OCI-LY1 (cell line): Measurements from ENCODE around the gene LRRC56.

Experiments
- H2AFZ ChIP-seq: fragments of 200-600 bp; sonication (generic), shearing (Covaris generic); 2 replicates; pipeline ENCODE4 v1.6.0; 2014; ENCODE audit warnings: antibody characterized with exemption, mild to moderate bottlenecking, low read length
- H3F3A ChIP-seq: fragments of 200-600 bp; sonication (generic), shearing (Covaris generic); 2 replicates; pipeline ENCODE4 v1.6.0; 2014; ENCODE audit warnings: mild to moderate bottlenecking, antibody characterized with exemption, low read length, moderate library complexity; ENCODE audit not compliant: insufficient read depth
- H3K27ac ChIP-seq: fragments of 200-600 bp; sonication (generic); 2 replicates; pipeline ENCODE4 v1.5.1; 2014; ENCODE audit warnings: low read length, mixed run types, mild to moderate bottlenecking, low read depth; ENCODE audit not compliant: poor library complexity, severe bottlenecking
- H3K27me3 ChIP-seq: fragments of 200-600 bp; sonication (generic); 2 replicates; pipeline ENCODE4 v1.6.0; 2014; ENCODE audit warnings: antibody characterized with exemption, mild to moderate bottlenecking, low read length, moderate library complexity; ENCODE audit not compliant: insufficient read depth
- H3K36me3 ChIP-seq: fragments of 200-600 bp; sonication (generic); 2 replicates; pipeline ENCODE4 v1.6.1; 2014; ENCODE audit warnings: mild to moderate bottlenecking, antibody characterized with exemption, low read length, moderate library complexity, mixed read lengths; ENCODE audit not compliant: insufficient read depth
- H3K4me1 ChIP-seq: fragments of 200-600 bp; sonication (generic); 2 replicates; pipeline ENCODE4 v1.5.1; 2014; ENCODE audit warnings: mild to moderate bottlenecking, low read length, moderate library complexity; ENCODE audit not compliant: insufficient read depth, severe bottlenecking
- H3K4me2 ChIP-seq: fragments of 200-600 bp; sonication (generic), shearing (Covaris generic); 2 replicates; pipeline ENCODE4 v1.6.1; 2014; ENCODE audit warnings: low read length
- H3K4me3 ChIP-seq: fragments of 200-600 bp; sonication (generic); 2 replicates; pipeline ENCODE4 v1.5.1; 2014; ENCODE audit warnings: low read length, low read depth, mild to moderate bottlenecking, mixed read lengths; ENCODE audit not compliant: poor library complexity, severe bottlenecking
- H3K79me2 ChIP-seq: fragments of 200-600 bp; shearing (Covaris generic); 2 replicates; pipeline ENCODE4 v1.6.1; 2016; ENCODE audit warnings: mixed run types, low read length, mixed read lengths; ENCODE audit not compliant: insufficient read depth
- H3K9ac ChIP-seq: fragments of 200-600 bp; sonication (generic), shearing (Covaris generic); 2 replicates; pipeline ENCODE4 v1.6.1; 2014; ENCODE audit warnings: mild to moderate bottlenecking, low read length, mixed read lengths
- H3K9me2 ChIP-seq: fragments of 200-600 bp; sonication (generic), shearing (Covaris generic); 2 replicates; pipeline ENCODE4 v1.6.1; 2014; ENCODE audit warnings: low read depth, mild to moderate bottlenecking, low read length, mixed read lengths
- H3K9me3 ChIP-seq: fragments of 200-600 bp; shearing (Covaris generic); 2 replicates; pipeline ENCODE4 v1.6.1; 2014; ENCODE audit warnings: low read length, mixed read lengths
- H4K20me1 ChIP-seq: fragments of 200-600 bp; sonication (generic), shearing (Covaris generic); 2 replicates; pipeline ENCODE4 v1.6.0; 2016; ENCODE audit warnings: mild to moderate bottlenecking, low read length; ENCODE audit not compliant: insufficient read depth
- CTCF ChIP-seq: fragments of 200-600 bp; sonication (generic), shearing (Covaris generic); IDR thresholded peaks from 2 replicates; pipeline ENCODE4 v1.5.1; 2017; ENCODE audit warnings: mild to moderate bottlenecking, antibody characterized with exemption, low read length, moderate library complexity, mixed read lengths
- EZH2 ChIP-seq: fragments of 200-600 bp; sonication (generic), shearing (Covaris generic); IDR thresholded peaks from 2 replicates; pipeline ENCODE4 v1.8.0; 2017; ENCODE audit warnings: borderline replicate concordance, mixed run types, mild to moderate bottlenecking, antibody characterized with exemption, low read length, moderate library complexity, mixed read lengths

Gene LRRC56

DNA sequence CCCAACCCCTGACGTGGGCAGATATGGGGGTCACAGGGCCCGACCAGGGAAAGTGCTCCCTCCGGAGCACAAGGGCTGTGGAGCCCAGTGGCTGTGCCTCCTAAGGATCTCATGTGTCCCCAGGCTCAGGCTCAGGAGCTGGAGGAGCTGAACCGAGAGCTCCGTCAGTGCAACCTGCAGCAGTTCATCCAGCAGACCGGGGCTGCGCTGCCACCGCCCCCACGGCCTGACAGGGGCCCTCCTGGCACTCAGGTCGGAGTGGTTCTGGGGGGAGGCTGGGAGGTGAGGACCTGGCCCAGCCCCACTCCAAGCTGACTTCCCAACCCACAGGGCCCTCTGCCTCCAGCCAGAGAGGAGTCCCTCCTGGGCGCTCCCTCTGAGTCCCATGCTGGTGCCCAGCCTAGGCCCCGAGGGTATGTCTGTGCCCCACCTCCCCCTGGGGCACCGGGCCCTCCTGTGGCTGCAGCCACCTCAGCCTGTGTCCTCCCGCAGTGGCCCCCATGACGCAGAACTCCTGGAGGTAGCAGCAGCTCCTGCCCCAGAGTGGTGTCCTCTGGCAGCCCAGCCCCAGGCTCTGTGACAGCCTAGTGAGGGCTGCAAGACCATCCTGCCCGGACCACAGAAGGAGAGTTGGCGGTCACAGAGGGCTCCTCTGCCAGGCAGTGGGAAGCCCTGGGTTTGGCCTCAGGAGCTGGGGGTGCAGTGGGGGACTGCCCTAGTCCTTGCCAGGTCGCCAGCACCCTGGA, 25.9 kb downstream of the LRRC56 start:
- Histone ChIP-seq H3K9ac (no peak overlapping the region), H3K4me3 (no peak overlapping the region), H4K20me1 (no peaks in the 10 kb centered on the region), H3K27me3 (no peaks in the 10 kb centered on the region), H3K4me2 (no peak overlapping the region), H3K9me2 (no peaks in the 10 kb centered on the region), H3K27ac (no peak overlapping the region), H3K9me3 (no peaks in the 10 kb centered on the region), H3F3A (no peaks in the 10 kb centered on the region), H3K79me2 (no peaks in the 10 kb centered on the region), H3K36me3 (no peaks in the 10 kb centered on the region; the same call in 1 of the 2 replicates), H2AFZ (no peak overlapping the region), H3K4me1 (peaks cover 39% of the 10 kb centered on the region)
- TF ChIP-seq EZH2 (no peak), CTCF (no peak)

GRCh38 chr11:563812-564578, 26.7 kb downstream of the LRRC56 start:
- Histone ChIP-seq H2AFZ (no peak overlapping the region), H3K79me2 (no peaks in the 10 kb centered on the region), H3K27me3 (no peaks in the 10 kb centered on the region), H3K27ac (no peak overlapping the region), H3K4me2 (no peak overlapping the region), H3F3A (no peaks in the 10 kb centered on the region), H3K9ac (no peak overlapping the region), H3K36me3 (no peaks in the 10 kb centered on the region; the same call in 1 of the 2 replicates), H3K4me1 (peaks cover 41% of the 10 kb centered on the region), H3K9me3 (no peaks in the 10 kb centered on the region), H3K4me3 (no peak overlapping the region), H4K20me1 (no peaks in the 10 kb centered on the region), H3K9me2 (no peaks in the 10 kb centered on the region)
- TF ChIP-seq EZH2 (no peak), CTCF (no peak)

DNA sequence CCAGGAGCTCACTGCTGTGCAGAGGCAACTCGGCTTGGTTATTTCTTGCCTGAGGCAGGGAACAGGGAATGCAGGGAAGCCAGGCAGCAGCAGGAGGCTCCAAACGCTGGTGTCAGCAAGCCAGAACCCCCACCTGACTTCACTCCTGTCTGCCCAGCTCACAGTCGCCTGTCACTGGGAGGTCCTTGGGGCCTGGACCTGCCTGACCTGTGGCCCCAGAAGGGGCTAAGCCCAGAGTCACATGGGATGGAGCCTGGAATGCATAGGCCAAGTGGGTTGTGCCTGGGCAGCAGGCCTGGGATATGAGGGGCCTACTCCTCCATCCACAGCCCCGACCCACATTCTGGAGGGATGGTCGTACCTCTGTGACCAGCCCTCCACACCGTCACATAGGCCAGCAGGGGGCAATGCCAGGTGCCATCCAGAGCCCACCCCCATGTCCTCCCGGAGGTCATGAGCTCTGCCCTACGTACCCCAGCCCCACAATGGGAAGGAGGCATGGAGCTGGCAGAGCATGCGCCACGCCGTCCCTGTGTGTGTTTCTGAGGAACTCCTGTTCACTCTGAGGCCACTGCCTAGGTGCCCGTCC, 28.7 kb downstream of the LRRC56 start:
- H3K4me1 ChIP-seq: peaks cover 33% of the 10 kb centered on the region

More for the DNA sequence above, 28.7 kb downstream of the LRRC56 start:
- Histone ChIP-seq H3K9me2 (no peaks in the 10 kb centered on the region), H3K36me3 (no peaks in the 10 kb centered on the region; the same call in 1 of the 2 replicates), H3K4me3 (no peak overlapping the region), H3K9me3 (no peaks in the 10 kb centered on the region), H3K4me2 (no peak overlapping the region; the same call in 1 of the 2 replicates), H3K79me2 (no peaks in the 10 kb centered on the region), H2AFZ (no peak overlapping the region), H3K27me3 (peaks cover 5% of the 10 kb centered on the region; the same call in 1 of the 2 replicates), H3K27ac (no peak overlapping the region), H3F3A (no peaks in the 10 kb centered on the region), H4K20me1 (no peaks in the 10 kb centered on the region), H3K9ac (no peak overlapping the region)
- TF ChIP-seq EZH2: no peak
- TF ChIP-seq CTCF: peak; percentile 28; the same call in 1 of the 2 replicates
